HG03066 (cell line): Measurements from ENCODE around the gene SRD5A3.

Experiments
- ATAC-seq: cut with Tn5 transposase; IDR thresholded peaks from one replicate; pipeline ENCODE4 v1.9.1; 2021; ENCODE audit warnings: low read depth; ENCODE audit not compliant: unreplicated experiment

SRD5A3 gene

DNA sequence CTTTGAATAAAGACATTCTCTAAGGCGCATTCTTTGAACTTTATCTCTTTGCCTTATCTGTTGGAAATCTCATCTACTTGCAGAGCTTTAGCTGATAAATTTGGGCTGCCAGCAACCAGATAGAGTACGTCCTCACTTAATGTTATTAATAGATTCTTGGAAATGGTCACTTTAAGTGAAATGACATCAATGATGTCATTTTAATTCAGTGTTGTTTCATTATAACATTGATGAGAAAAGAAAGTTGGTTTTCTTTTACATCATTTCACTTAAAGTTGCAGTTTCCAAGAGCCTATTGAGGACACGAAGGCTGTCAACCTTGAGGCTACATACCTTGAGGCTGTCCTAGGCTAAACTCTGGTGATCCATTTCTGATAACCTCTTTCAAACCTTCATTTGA is 59.0 kb downstream of the SRD5A3 start:
- no peak for ATAC-seq

DNA sequence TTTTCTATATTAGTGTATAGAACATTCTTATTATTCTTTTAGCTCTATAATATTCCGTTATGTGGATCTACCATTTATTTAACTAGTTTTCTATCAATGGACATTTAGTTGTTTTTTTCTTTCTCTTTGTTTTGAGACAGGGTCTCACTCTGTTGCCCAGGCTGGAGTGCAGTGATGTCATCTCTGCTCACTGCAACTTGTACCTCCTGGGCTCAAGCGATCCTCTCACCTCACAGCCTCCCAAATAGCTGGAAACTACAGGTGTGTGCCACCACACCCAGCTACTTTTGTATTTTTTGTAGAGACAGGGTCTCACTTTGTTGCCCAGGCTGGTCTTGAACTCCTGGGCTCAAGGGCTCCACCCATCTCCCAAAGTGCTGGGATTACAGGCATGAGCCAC is 60.5 kb downstream of the SRD5A3 start:
- no peak for ATAC-seq

DNA sequence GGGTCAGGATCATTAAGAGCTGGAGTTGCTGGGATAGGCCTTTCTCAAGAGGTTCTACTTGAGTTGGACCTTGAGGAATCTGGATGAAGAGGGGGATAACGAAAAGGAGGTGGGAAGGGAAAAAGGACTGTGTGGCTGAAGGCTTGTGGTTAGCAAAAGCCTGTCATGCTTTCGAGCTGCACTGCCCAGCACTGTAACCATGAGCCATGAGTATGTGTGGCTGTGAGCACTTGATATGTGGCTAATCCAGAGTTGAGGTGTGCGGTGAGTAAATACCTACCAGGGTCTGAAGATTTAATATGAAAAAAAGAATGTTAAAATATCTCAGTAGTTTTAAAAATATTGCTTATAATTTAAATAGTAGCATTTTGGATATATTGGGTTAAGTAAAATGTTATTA is 61.1 kb downstream of the SRD5A3 start:
- ATAC-seq: no peak

DNA sequence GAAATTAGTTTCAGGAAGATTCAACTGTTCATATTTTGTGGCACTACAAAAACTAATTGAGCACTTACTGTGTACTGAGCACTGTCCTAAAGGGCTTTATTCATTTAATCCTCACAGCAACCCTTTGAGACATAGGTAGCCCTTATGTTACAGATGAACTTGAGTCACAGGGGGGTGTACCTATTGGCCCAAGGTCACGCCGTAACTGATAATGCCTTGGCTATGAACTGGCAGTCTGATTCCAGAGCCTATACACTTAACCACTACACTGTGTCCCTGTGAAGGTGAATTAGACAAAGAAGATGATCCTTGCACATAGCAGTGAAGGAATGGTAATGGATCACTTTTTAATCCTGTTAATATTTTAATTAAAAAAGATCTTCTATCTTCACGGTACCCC is 61.7 kb downstream of the SRD5A3 start:
- no peak for ATAC-seq

DNA sequence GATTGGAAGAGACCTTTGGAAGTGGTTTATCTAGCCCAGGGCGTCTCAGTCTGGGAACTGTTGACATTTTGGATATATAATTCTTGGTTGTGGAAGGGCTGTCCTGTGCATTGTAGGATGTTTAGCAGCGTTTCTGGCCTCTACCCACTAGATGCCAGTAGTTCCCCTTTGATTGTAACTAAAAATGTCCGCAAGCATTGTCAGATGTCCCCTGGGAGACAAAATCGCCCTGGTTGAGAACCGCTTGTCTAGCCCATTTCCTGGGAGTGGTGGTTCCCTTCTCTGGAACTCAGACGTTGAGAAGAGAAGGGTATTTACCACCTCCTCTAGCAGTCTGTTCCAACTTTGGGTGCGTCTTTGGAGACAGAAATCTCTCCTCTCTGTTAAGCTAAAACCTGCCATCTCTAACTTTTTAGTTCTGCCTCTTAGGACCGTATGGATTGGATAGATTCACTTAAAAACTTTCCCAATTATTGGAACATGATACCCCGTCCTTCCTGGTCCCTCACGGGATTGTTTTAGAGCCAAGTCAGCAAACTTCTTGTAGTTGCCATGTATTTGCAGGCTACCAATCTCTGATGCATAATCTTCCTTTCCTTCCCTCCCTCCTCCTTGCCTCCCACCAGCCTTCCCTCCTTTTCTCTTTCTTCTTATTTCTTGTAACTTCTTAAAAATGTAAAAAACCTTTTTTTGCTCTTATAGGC is 63.6 kb downstream of the SRD5A3 start:
- ATAC-seq: no peak

DNA sequence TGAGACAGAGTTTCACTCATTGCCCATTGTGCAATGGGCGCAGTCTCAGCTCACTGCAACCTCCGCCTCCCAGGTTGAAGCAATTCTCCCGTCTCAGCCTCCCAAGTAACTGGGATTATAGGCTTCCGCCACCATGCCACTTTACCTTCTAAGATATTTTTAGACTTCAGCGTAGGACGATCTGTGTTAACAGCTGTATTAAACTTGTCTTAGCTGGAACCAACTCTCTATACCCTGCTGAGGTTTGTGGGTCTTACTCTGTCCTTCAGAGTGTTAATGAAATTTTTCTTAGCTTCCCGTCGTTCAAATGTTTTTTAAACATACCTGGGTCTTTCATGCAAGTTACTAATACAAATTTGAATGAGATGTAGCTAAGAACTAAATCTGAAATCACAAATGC is 64.4 kb downstream of the SRD5A3 start:
- no peak for ATAC-seq

DNA sequence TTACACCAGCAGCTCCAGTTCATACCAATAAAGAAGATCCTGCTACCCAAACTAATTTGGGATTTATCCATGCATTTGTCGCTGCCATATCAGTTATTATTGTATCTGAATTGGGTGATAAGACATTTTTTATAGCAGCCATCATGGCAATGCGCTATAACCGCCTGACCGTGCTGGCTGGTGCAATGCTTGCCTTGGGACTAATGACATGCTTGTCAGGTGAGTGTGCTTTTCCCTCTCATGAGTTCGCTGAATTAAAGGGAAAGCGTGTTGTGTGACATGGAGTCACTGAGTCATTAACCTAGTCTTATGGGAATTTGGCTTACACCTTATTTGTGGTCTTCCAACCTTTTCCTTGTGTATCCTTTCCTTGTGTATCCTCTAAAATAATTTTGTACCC is 65.6 kb downstream of the SRD5A3 start:
- no peak for ATAC-seq

DNA sequence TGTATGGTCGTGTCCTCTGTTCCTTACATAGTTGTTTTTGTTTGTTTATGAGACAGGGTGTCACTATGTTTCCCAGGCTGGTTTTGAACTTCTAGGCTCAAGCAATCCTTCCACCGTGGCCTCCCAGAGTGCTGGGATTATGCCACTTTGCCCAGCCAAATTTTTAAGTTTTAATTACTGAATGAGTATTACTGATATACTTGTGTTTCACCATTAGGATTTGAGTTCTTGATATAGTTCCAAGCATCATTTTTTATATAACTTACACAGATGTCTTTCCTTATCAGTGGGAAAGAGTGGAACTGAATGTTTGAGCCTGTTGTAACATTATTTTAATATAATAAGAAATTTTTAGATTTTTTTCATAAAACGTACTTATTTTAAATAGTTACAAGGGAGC is 70.1 kb downstream of the SRD5A3 start:
- ATAC-seq: no peak
